Measurements from ENCODE around the gene COMT. TPM values are rescaled to one million over a fixed set of nuclear protein-coding genes. Genes with fewer than 3 reads are reported as not detected.

Gene COMT
- total and polyA plus RNA-seq, 9 of the 15 experiments (the other 6 are each of a cell fraction or from before 2014, with no cell fraction given), result 12.5 to 351 (median 155) TPM

DNA sequence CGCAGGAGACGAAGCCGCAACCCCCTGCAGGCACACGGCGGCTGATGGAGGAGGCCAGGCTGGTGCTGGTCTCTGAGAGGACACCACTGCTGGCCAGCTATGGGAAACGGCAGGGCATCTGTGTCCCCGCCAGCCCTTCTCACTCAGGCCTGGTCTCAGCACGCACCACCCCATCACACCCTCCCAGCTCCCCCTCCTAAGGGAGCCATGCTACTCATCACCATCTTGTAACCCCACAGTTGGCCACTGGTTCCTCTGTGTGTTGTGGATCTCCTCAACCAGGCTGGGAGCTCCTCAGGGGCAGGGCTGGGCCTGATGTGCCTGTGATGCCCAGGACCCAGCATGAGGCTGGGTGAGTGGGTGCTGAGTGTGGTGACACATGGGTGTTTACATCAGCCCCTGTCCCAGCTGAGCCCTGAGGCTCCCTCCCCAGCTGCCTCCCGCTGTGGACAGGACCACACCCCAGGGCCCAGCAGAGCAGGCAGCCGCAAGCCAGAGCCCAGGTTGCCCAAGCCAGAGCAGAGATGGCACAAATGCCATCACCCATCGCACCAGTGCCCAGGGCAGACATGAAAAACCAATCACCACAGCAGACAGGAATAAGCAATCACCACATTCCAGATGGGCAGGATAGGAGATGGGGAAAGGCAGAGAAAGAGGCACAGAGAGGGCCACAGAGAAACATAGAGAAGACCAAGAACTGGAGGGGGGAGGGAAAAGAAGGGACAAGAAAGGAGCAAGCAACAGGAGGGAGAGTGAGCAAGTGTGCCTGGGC is 66.8 kb downstream of the COMT start (continued):
- peak; percentile 95; the same call in 1 of the 2 replicates for TF ChIP-seq STAT6 (CRISPR knock-in tag; IDR thresholded peaks at IDR 0.05)
- no peak for TF ChIP-seq BRF1 (IDR thresholded peaks at IDR 0.05; ENCODE audit: borderline replicate concordance, extremely low read depth, insufficient read length)
- TF ChIP-seq LARP7 (IDR thresholded peaks at IDR 0.05), result peak; percentile 65; the same call in 1 of the 2 replicates
- peak; percentile 36; the same call in 1 of the 2 replicates for TF ChIP-seq ZBTB7A (IDR thresholded peaks at IDR 0.05; ENCODE audit: borderline replicate concordance, control insufficient read depth, low read depth, low read length)
- no peak for TF ChIP-seq ASH1L (IDR thresholded peaks at IDR 0.05; ENCODE audit: borderline replicate concordance, low read depth, partially characterized antibody)
- TF ChIP-seq NR2F6 (CRISPR knock-in tag; IDR thresholded peaks at IDR 0.05), result no peak
- no peak for TF ChIP-seq TCFL5 (CRISPR knock-in tag; conservative IDR thresholded peaks at IDR 0.05)
- 0 out of 2 replicates have a peak, but pooled peaks have one; percentile 38 for TF ChIP-seq ZKSCAN1 (IDR thresholded peaks at IDR 0.05; ENCODE audit: low read depth, low read length)
- TF ChIP-seq, protein P1, sequence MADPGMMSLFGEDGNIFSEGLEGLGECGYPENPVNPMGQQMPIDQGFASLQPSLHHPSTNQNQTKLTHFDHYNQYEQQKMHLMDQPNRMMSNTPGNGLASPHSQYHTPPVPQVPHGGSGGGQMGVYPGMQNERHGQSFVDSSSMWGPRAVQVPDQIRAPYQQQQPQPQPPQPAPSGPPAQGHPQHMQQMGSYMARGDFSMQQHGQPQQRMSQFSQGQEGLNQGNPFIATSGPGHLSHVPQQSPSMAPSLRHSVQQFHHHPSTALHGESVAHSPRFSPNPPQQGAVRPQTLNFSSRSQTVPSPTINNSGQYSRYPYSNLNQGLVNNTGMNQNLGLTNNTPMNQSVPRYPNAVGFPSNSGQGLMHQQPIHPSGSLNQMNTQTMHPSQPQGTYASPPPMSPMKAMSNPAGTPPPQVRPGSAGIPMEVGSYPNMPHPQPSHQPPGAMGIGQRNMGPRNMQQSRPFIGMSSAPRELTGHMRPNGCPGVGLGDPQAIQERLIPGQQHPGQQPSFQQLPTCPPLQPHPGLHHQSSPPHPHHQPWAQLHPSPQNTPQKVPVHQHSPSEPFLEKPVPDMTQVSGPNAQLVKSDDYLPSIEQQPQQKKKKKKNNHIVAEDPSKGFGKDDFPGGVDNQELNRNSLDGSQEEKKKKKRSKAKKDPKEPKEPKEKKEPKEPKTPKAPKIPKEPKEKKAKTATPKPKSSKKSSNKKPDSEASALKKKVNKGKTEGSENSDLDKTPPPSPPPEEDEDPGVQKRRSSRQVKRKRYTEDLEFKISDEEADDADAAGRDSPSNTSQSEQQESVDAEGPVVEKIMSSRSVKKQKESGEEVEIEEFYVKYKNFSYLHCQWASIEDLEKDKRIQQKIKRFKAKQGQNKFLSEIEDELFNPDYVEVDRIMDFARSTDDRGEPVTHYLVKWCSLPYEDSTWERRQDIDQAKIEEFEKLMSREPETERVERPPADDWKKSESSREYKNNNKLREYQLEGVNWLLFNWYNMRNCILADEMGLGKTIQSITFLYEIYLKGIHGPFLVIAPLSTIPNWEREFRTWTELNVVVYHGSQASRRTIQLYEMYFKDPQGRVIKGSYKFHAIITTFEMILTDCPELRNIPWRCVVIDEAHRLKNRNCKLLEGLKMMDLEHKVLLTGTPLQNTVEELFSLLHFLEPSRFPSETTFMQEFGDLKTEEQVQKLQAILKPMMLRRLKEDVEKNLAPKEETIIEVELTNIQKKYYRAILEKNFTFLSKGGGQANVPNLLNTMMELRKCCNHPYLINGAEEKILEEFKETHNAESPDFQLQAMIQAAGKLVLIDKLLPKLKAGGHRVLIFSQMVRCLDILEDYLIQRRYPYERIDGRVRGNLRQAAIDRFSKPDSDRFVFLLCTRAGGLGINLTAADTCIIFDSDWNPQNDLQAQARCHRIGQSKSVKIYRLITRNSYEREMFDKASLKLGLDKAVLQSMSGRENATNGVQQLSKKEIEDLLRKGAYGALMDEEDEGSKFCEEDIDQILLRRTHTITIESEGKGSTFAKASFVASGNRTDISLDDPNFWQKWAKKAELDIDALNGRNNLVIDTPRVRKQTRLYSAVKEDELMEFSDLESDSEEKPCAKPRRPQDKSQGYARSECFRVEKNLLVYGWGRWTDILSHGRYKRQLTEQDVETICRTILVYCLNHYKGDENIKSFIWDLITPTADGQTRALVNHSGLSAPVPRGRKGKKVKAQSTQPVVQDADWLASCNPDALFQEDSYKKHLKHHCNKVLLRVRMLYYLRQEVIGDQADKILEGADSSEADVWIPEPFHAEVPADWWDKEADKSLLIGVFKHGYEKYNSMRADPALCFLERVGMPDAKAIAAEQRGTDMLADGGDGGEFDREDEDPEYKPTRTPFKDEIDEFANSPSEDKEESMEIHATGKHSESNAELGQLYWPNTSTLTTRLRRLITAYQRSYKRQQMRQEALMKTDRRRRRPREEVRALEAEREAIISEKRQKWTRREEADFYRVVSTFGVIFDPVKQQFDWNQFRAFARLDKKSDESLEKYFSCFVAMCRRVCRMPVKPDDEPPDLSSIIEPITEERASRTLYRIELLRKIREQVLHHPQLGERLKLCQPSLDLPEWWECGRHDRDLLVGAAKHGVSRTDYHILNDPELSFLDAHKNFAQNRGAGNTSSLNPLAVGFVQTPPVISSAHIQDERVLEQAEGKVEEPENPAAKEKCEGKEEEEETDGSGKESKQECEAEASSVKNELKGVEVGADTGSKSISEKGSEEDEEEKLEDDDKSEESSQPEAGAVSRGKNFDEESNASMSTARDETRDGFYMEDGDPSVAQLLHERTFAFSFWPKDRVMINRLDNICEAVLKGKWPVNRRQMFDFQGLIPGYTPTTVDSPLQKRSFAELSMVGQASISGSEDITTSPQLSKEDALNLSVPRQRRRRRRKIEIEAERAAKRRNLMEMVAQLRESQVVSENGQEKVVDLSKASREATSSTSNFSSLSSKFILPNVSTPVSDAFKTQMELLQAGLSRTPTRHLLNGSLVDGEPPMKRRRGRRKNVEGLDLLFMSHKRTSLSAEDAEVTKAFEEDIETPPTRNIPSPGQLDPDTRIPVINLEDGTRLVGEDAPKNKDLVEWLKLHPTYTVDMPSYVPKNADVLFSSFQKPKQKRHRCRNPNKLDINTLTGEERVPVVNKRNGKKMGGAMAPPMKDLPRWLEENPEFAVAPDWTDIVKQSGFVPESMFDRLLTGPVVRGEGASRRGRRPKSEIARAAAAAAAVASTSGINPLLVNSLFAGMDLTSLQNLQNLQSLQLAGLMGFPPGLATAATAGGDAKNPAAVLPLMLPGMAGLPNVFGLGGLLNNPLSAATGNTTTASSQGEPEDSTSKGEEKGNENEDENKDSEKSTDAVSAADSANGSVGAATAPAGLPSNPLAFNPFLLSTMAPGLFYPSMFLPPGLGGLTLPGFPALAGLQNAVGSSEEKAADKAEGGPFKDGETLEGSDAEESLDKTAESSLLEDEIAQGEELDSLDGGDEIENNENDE (IDR thresholded peaks at IDR 0.05; ENCODE audit: low read depth, low read length), result no peak
- no peak for TF ChIP-seq ZNF324 (CRISPR knock-in tag; IDR thresholded peaks at IDR 0.05)
- TF ChIP-seq ZBTB17 (CRISPR knock-in tag; IDR thresholded peaks at IDR 0.05), result 0 out of 2 replicates have a peak, but pooled peaks have one; percentile 22
- no peak for TF ChIP-seq ETV5 (CRISPR knock-in tag; IDR thresholded peaks at IDR 0.05; ENCODE audit: low read depth)
